Adrenal gland (tissue), 5 donors: Measurements from ENCODE around the gene VEZT.

ENCODE experiments used
- CTCF ChIP-seq, 6 experiments: fragments of 450-650 bp in 4 of 6; fragments of 200-600 bp in 2 of 6; sonication (generic) in 1 of 6; IDR thresholded peaks; 1 replicate in 5 of 6; 2 replicates in 1 of 6; pipeline versions ENCODE4 v1.5.1 to v1.8.0; 2016 to 2021; ENCODE audit warnings: antibody characterized with exemption in 6 of 6, mild to moderate bottlenecking in 2 of 6, moderate library complexity in 1 of 6
- POLR2A ChIP-seq, 2 donors: fragments of 450-650 bp; IDR thresholded peaks; one replicate each; pipeline ENCODE4 v1.6.1; 2017; ENCODE audit warnings: antibody characterized with exemption in 2 of 2, mild to moderate bottlenecking in 2 of 2, moderate library complexity in 1 of 2
- donor health status: DM: no; HTN: no; CAD: no.

GRCh38 chr12:95326855-95327254 is 109.2 kb downstream of the VEZT start:
- TF ChIP-seq CTCF (IDR thresholded peaks at IDR 0.05) (no peak), POLR2A (IDR thresholded peaks at IDR 0.05) (no peak)
